Hepatocyte (in vitro differentiated cells): ENCODE results near the gene KCNQ1. TPM values are rescaled to one million over a fixed set of nuclear protein-coding genes. Genes with fewer than 3 reads are reported as not detected.
A peak's percentile ranks its signal among the peaks of the same experiment; 100 is the strongest.

ENCODE experiments used
- DNase-seq: peaks from one replicate; pipeline ENCODE4 v3.0.0-alpha.2; 2016; ENCODE audit warnings: low spot score
- H2AFZ ChIP-seq: fragments of 200-600 bp; sonication (generic); 2 replicates; pipeline ENCODE4 v1.6.0; 2016; ENCODE audit warnings: antibody characterized with exemption, mild to moderate bottlenecking
- H3K27ac ChIP-seq: fragments of 200-600 bp; sonication (generic); 2 replicates; pipeline ENCODE4 v1.5.1; 2016; ENCODE audit warnings: mild to moderate bottlenecking
- H3K27me3 ChIP-seq: fragments of 200-600 bp; sonication (generic); 2 replicates; pipeline ENCODE4 v1.6.1; 2016
- H3K36me3 ChIP-seq: fragments of 200-600 bp; sonication (generic); replicated peaks from 2 replicates; pipeline ENCODE4 v1.5.1; 2016; ENCODE audit warnings: low read depth; ENCODE audit not compliant: insufficient read depth
- H3K4me1 ChIP-seq: fragments of 200-600 bp; sonication (generic); 2 replicates; pipeline ENCODE4 v1.5.1; 2016; ENCODE audit warnings: mild to moderate bottlenecking, moderate library complexity; ENCODE audit not compliant: insufficient read depth
- H3K4me2 ChIP-seq: fragments of 200-600 bp; sonication (generic); 2 replicates; pipeline ENCODE4 v1.6.0; 2016
- H3K4me3 ChIP-seq: fragments of 200-600 bp; sonication (generic); 2 replicates; pipeline ENCODE4 v1.5.1; 2016; ENCODE audit warnings: mild to moderate bottlenecking
- H3K79me2 ChIP-seq: fragments of 200-600 bp; sonication (generic); 2 replicates; pipeline ENCODE4 v1.6.0; 2017; ENCODE audit warnings: mild to moderate bottlenecking
- H3K9me2 ChIP-seq: fragments of 200-600 bp; sonication (generic); replicated peaks from 2 replicates; pipeline ENCODE4 v1.6.0; 2017; ENCODE audit warnings: mild to moderate bottlenecking; ENCODE audit not compliant: insufficient read depth
- H3K9me3 ChIP-seq: fragments of 200-600 bp; sonication (generic); 2 replicates; pipeline ENCODE4 v1.5.1; 2016; ENCODE audit warnings: low read depth, mild to moderate bottlenecking
- H4K20me1 ChIP-seq: fragments of 200-600 bp; sonication (generic); 2 replicates; pipeline ENCODE4 v1.6.0; 2016; ENCODE audit warnings: mild to moderate bottlenecking; ENCODE audit not compliant: insufficient read depth, poor library complexity, severe bottlenecking
- CTCF ChIP-seq: fragments of 200-600 bp; sonication (generic); IDR thresholded peaks from 2 replicates; pipeline ENCODE4 v1.5.1; 2016; ENCODE audit warnings: antibody characterized with exemption, mild to moderate bottlenecking; ENCODE audit not compliant: poor library complexity
- EZH2 ChIP-seq: fragments of 200-600 bp; sonication (generic); IDR thresholded peaks from 2 replicates; pipeline ENCODE4 v1.6.1; 2016; ENCODE audit warnings: antibody characterized with exemption, mild to moderate bottlenecking, borderline replicate concordance
- EZH2phosphoT487 ChIP-seq: fragments of 200-600 bp; sonication (generic); IDR thresholded peaks from one replicate; pipeline ENCODE4 v1.6.1; 2018; ENCODE audit warnings: antibody characterized with exemption, mild to moderate bottlenecking, low read depth, moderate library complexity; ENCODE audit not compliant: unreplicated experiment, severe bottlenecking
- WGBS: methylation state at CpG from one replicate; pipeline ENCODE4 v1.1.6; 2016; ENCODE audit warnings: low lambda C conversion rate; ENCODE audit errors: missing lambda C conversion rate; 5-methylcytosine and 5-hydroxymethylcytosine counted together
- polyA plus RNA-seq: library from polyadenylated mRNA; unstranded; fragments of >200 nt; fragmentation: Nextera tagmentation; extraction: Ambion mirVana; gene quantifications from 2 replicates; pipeline ENCODE4 v1.2.1, GENCODE V29; 2016
- total RNA-seq: library from RNA; depleted of rRNA; stranded (reverse); fragments of >200 nt; gene quantifications from 2 replicates; pipeline ENCODE4 v1.2.3, GENCODE V29; 2014

The KCNQ1 gene
- total and polyA plus RNA-seq, 2 experiments from 2014 or later: 1.8 to 6.4 TPM

DNA sequence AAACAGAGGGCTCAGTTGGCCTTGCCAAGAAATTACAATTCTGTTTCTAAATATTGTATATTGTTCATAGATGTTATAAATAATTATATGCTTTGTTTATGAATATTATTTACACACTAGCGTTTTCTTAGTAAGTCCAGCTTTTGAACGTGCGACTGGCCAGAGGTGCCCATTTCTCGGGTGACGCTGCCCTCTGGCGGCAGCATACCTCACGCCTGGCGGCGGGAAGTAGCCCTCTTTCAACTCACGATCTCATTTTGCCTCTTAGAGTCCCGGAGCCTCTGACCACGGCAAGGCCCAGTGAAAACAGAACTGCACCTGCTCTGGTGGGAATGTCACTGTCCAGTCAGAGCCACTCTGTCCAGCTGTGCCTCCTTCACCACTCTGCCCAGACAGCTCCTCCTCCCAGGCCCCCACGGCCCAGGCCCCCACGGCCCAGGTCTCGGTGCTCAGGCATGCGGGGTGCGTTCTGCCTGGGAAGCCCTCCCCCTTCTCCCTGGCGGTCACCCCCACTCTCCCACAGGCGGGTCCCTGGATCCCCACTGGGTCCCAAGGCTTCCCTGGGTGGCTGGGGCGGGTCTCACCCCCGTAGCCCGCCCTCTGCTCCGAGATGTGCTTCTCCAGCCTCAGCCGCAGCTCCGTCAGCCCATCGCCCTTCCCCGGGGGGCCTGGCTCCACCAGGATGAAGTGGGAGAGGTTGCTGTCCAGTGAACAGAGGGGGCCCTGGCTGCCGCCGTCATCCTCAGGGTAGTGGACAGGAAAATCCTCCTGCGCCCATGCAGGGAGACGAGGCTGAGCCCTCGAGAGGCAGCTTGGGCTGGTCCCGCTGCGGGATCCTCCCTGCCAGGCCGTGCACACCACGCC lies 24.9 kb upstream of the KCNQ1 start:
- Histone ChIP-seq H2AFZ (peak overlapping the region; percentile 34), H3K4me2 (no peak overlapping the region), H3K79me2 (no peaks in the 10 kb centered on the region), H3K4me3 (no peak overlapping the region), H3K9me2 (no peaks in the 10 kb centered on the region), H3K27ac (no peak overlapping the region), H4K20me1 (no peaks in the 10 kb centered on the region), H3K4me1 (no peaks in the 10 kb centered on the region), H3K9me3 (no peaks in the 10 kb centered on the region), H3K36me3 (no peaks in the 10 kb centered on the region), H3K27me3 (no peaks in the 10 kb centered on the region)
- TF ChIP-seq EZH2phosphoT487: no peak
- peak; percentile 83 for TF ChIP-seq CTCF
- no peak for TF ChIP-seq EZH2
- peak; percentile 88 for DNase-seq
- 65% methylated on average over 34 of the region's 36 CpGs for WGBS

- Histone ChIP-seq H3K36me3 (no peaks in the 10 kb centered on the region), H4K20me1 (no peaks in the 10 kb centered on the region), H3K9me2 (no peaks in the 10 kb centered on the region), H3K4me1 (no peaks in the 10 kb centered on the region), H3K9me3 (no peaks in the 10 kb centered on the region), H3K4me2 (no peak overlapping the region), H3K27me3 (no peaks in the 10 kb centered on the region), H3K79me2 (no peaks in the 10 kb centered on the region), H3K4me3 (no peak overlapping the region), H2AFZ (peak overlapping the region; percentile 16), H3K27ac (no peak overlapping the region)
- 37% methylated on average over 38 of the region's 44 CpGs for WGBS
- TF ChIP-seq CTCF (peak; percentile 94), EZH2 (no peak), EZH2phosphoT487 (no peak)
- peak; percentile 90 for DNase-seq
These were observed 24.1 kb upstream of the KCNQ1 start for GRCh38 chr11:2420502-2421225.

DNA sequence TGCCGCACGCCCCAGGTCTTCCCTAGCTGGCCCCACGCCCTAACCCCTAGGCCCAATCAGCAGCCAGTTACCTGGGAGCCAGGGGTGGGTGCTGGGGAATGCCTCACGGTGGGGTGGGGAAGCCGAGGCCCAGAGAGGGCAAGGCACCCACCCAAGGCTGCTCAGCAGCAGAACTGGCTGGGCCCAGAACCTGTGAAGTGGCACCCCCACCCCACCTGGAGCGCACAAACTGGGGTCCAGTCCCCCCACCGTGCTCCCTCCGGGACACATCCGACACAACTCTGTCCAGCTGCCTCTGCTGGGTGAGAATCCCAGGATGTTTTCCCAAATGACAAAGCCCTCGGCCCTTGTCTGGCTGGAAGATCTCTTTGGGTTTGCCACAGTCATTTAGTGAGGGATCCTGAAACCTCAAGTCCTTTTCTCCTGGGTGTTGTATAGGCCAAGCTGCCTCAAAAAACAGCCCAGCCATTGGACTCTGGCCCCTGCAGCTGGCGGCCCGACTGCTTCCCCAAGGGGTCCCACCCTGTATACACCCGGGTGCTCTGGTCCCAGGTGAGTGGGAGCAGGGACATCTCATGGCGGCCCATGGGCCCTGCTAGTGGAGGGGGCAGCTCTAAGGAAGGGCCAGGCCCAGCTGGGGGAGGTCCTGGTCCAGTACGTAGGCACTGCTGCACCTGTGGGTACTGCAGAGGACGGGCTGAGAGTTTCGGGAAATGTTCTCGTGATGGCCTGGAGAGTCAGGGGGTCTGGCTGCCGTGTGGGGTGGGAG lies 23.4 kb upstream of the KCNQ1 start:
- H3K4me3 ChIP-seq: no peak overlapping the region
- H3K4me2 ChIP-seq: no peak overlapping the region
- H3K27me3 ChIP-seq: no peaks in the 10 kb centered on the region
- H3K9me3 ChIP-seq: no peaks in the 10 kb centered on the region
- H3K36me3 ChIP-seq: no peaks in the 10 kb centered on the region
- TF ChIP-seq CTCF: no peak
- TF ChIP-seq EZH2: no peak
- no peak for TF ChIP-seq EZH2phosphoT487
- H4K20me1 ChIP-seq: no peaks in the 10 kb centered on the region
- no peak overlapping the region for H2AFZ ChIP-seq
- WGBS: 90% methylated on average over 17 of the region's 19 CpGs
- DNase-seq: no peak
- H3K4me1 ChIP-seq: no peaks in the 10 kb centered on the region
- H3K79me2 ChIP-seq: no peaks in the 10 kb centered on the region
- no peak overlapping the region for H3K27ac ChIP-seq
- H3K9me2 ChIP-seq: no peaks in the 10 kb centered on the region
